Measurements from ENCODE around the gene MAP4K4. TPM values are rescaled to one million over a fixed set of nuclear protein-coding genes. Genes with fewer than 3 reads are reported as not detected.

The MAP4K4 gene
- total RNA-seq, 1 experiment from 2014 or later = 133 TPM

DNA sequence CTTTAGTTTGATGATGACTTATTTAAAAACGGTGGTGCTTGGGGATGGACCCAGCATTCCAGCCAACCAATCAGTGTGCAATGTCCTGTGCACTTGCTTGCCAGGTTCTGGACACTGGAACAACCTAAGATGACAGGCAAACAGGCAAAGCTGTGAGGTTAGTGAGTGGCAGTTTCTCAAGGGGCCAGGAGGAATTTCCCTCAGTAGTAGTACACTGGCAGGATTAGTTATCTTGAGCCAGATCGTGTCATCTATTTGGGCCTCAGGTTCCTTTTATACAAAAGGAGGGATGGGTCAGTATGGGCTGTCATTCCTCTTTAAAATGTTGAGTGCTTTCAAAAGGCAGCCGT is 26.6 kb downstream of the MAP4K4 start:
- no peak overlapping the region for H3K27ac ChIP-seq (ENCODE audit: low read length)
- H3K27me3 ChIP-seq (ENCODE audit: low read length) = no peaks in the 10 kb centered on the region
- POLR2A ChIA-PET (ENCODE audit: unreplicated experiment) = no interaction called here
- H3K79me2 ChIP-seq (ENCODE audit: low read length) = peaks cover 100% of the 10 kb centered on the region
- peaks cover 18% of the 10 kb centered on the region; the same call in 1 of the 2 replicates for H3K36me3 ChIP-seq (ENCODE audit: low read depth, low read length)
- no peaks in the 10 kb centered on the region for H3K9me2 ChIP-seq (replicated peaks; ENCODE audit: low read length)
- ATAC-seq (no peak), DNase-seq (no peak)
- TF ChIP-seq EZH2 (IDR thresholded peaks at IDR 0.05; ENCODE audit: low read length, unreplicated experiment) (no peak), EZH2phosphoT487 (IDR thresholded peaks at IDR 0.05; ENCODE audit: borderline replicate concordance, low read length) (no peak)
- TF ChIP-seq, protein P1, sequence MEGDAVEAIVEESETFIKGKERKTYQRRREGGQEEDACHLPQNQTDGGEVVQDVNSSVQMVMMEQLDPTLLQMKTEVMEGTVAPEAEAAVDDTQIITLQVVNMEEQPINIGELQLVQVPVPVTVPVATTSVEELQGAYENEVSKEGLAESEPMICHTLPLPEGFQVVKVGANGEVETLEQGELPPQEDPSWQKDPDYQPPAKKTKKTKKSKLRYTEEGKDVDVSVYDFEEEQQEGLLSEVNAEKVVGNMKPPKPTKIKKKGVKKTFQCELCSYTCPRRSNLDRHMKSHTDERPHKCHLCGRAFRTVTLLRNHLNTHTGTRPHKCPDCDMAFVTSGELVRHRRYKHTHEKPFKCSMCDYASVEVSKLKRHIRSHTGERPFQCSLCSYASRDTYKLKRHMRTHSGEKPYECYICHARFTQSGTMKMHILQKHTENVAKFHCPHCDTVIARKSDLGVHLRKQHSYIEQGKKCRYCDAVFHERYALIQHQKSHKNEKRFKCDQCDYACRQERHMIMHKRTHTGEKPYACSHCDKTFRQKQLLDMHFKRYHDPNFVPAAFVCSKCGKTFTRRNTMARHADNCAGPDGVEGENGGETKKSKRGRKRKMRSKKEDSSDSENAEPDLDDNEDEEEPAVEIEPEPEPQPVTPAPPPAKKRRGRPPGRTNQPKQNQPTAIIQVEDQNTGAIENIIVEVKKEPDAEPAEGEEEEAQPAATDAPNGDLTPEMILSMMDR (conservative IDR thresholded peaks at IDR 0.05; ENCODE audit: low read depth, low read length) = no peak
- H4K20me1 ChIP-seq (ENCODE audit: low read length) = peaks cover 73% of the 10 kb centered on the region
- H3F3A ChIP-seq (ENCODE audit: low read length, unreplicated experiment) = no peaks in the 10 kb centered on the region
- BruUV-seq (replicated peaks) = no TSS peak
- H3K9ac ChIP-seq (ENCODE audit: low read length) = no peak overlapping the region
- CTCF ChIA-PET = no interaction called here
- H3K4me2 ChIP-seq (ENCODE audit: low read length) = no peak overlapping the region
- no peaks in the 10 kb centered on the region for H3K9me3 ChIP-seq (ENCODE audit: low read length)
- intact Hi-C loops (cut with micrococcal nuclease) = no loop called here
- peaks cover 18% of the 10 kb centered on the region for H3K4me1 ChIP-seq (ENCODE audit: insufficient read depth, low read length)
- no peak overlapping the region for H3K4me3 ChIP-seq (ENCODE audit: low read length)
- H2AFZ ChIP-seq (ENCODE audit: low read length) = no peak overlapping the region

DNA sequence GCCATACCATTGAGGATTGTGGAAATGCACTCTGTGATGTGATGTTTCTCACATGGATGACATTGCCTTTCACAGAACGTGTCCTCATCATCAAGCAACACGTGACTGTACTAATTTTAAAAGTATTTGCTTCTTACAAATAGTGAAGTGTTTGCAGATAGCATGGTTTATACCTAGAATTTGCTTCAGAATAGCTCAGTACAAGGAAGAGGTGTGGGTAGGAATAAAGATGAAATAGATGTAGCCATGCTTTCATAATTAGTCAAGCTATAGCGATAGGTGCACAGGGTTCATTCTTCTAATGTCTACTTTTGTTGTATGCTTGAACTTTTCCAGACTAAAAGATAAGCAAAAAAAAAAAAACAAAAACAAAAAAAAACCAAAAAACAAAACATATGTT is 27.5 kb downstream of the MAP4K4 start:
- intact Hi-C loops (cut with micrococcal nuclease) = no loop called here
- H3K9ac ChIP-seq (ENCODE audit: low read length) = no peak overlapping the region
- H3K36me3 ChIP-seq (ENCODE audit: low read depth, low read length) = peaks cover 18% of the 10 kb centered on the region; the same call in 1 of the 2 replicates
- H3K4me2 ChIP-seq (ENCODE audit: low read length) = no peak overlapping the region
- H3K9me3 ChIP-seq (ENCODE audit: low read length) = no peaks in the 10 kb centered on the region
- no peaks in the 10 kb centered on the region for H3F3A ChIP-seq (ENCODE audit: low read length, unreplicated experiment)
- ChIA-PET CTCF (no interaction called here), POLR2A (ENCODE audit: unreplicated experiment) (no interaction called here)
- DNase-seq = no peak
- no peaks in the 10 kb centered on the region for H3K9me2 ChIP-seq (replicated peaks; ENCODE audit: low read length)
- TF ChIP-seq EZH2phosphoT487 (IDR thresholded peaks at IDR 0.05; ENCODE audit: borderline replicate concordance, low read length) (no peak), EZH2 (IDR thresholded peaks at IDR 0.05; ENCODE audit: low read length, unreplicated experiment) (no peak)
- TF ChIP-seq, protein P1 (conservative IDR thresholded peaks at IDR 0.05; ENCODE audit: low read depth, low read length) = no peak
- H3K4me3 ChIP-seq (ENCODE audit: low read length) = no peak overlapping the region
- peaks cover 14% of the 10 kb centered on the region for H3K4me1 ChIP-seq (ENCODE audit: insufficient read depth, low read length)
- H4K20me1 ChIP-seq (ENCODE audit: low read length) = peaks cover 78% of the 10 kb centered on the region
- no peak for ATAC-seq
- no peaks in the 10 kb centered on the region for H3K27me3 ChIP-seq (ENCODE audit: low read length)
- no peak overlapping the region for H2AFZ ChIP-seq (ENCODE audit: low read length)
- no peak overlapping the region for H3K27ac ChIP-seq (ENCODE audit: low read length)
- no TSS peak for BruUV-seq (replicated peaks)
- peaks cover 100% of the 10 kb centered on the region for H3K79me2 ChIP-seq (ENCODE audit: low read length)

DNA sequence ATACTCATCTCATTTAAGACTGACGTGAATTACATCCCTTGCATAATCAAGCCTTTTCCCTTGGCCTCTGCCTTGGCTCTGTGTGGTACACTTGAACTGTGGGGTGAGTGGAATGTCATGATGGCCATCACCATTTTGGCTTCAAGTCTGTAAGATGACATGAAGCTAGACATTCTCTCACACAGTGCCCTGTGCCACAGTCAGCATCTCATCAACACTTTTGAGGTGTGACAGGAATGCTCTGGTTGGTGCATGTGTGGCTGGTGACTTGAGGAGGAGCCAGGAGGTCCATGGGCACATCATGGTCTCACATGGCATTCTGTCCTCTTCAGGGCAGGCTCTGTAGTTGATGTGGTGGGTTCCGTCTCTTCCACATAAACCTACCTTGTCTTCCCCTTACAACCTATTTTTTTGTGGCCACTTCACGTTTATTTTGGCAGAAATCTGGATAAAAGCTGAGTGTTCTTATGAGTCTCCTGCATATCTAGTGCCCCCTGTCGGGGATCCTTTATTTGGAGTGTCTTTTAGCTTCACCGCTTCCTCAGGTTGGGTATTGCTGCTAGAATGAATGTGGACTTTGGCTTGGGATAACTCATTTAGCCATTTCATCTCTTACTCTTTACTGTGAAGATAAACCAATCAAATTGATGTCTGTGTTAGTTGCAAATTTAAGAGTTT is 28.1 kb downstream of the MAP4K4 start:
- no peaks in the 10 kb centered on the region for H3F3A ChIP-seq (ENCODE audit: low read length, unreplicated experiment)
- ChIA-PET CTCF (no interaction called here), POLR2A (ENCODE audit: unreplicated experiment) (no interaction called here)
- no peak for TF ChIP-seq EZH2 (IDR thresholded peaks at IDR 0.05; ENCODE audit: low read length, unreplicated experiment)
- TF ChIP-seq, protein P1 (conservative IDR thresholded peaks at IDR 0.05; ENCODE audit: low read depth, low read length) = peak; percentile 52; the same call in 1 of the 2 replicates
- H3K4me2 ChIP-seq (ENCODE audit: low read length) = no peak overlapping the region
- intact Hi-C loops (cut with micrococcal nuclease) = no loop called here
- no TSS peak for BruUV-seq (replicated peaks)
- H3K9me2 ChIP-seq (replicated peaks; ENCODE audit: low read length) = no peaks in the 10 kb centered on the region
- peaks cover 78% of the 10 kb centered on the region for H4K20me1 ChIP-seq (ENCODE audit: low read length)
- peaks cover 100% of the 10 kb centered on the region for H3K79me2 ChIP-seq (ENCODE audit: low read length)
- H2AFZ ChIP-seq (ENCODE audit: low read length) = no peak overlapping the region
- ATAC-seq (no peak), DNase-seq (peak; percentile 24)
- H3K9ac ChIP-seq (ENCODE audit: low read length) = no peak overlapping the region
- no peaks in the 10 kb centered on the region for H3K27me3 ChIP-seq (ENCODE audit: low read length)
- no peak overlapping the region for H3K27ac ChIP-seq (ENCODE audit: low read length)
- no peak overlapping the region for H3K4me3 ChIP-seq (ENCODE audit: low read length)
- peaks cover 18% of the 10 kb centered on the region; the same call in 1 of the 2 replicates for H3K36me3 ChIP-seq (ENCODE audit: low read depth, low read length)
- peaks cover 9% of the 10 kb centered on the region for H3K4me1 ChIP-seq (ENCODE audit: insufficient read depth, low read length)
- no peaks in the 10 kb centered on the region for H3K9me3 ChIP-seq (ENCODE audit: low read length)

Measured in PC-3 (cell line).